T-helper 1 cell (primary cell): ENCODE data around the gene ING4.
"Not testable (repeated sequence)": the region's sequence is repeated elsewhere in the genome, so short reads cannot be mapped to it uniquely, and the experiment has no call there.

Experiments used
- DNase-seq, 5 donors: peaks; one replicate each; pipeline ENCODE4 v3.0.0-alpha.2; 2012 to 2020
- total RNA-seq, 4 donors: gene quantifications; one replicate each; lab custom pipeline; 2026; lab: John Stamatoyannopoulos, UW

Gene ING4
- total RNA-seq: 10.9 to 31.1 (median 23.2) reads per million in 4 donors

- DNase-seq: peak; percentile 90 to 100 (median 95)
Measured at GRCh38 chr12:6662906-6663742, at the start of gene ING4. TSS of gene ING4 (minus strand) at chr12:6663119. CDS start at chr12:6663101, 18 bp downstream.

GRCh38 chr12:6708960-6709394, 46.1 kb upstream of the ING4 start:
- peak in 1 of 5 donors; percentile 24 for DNase-seq

DNA sequence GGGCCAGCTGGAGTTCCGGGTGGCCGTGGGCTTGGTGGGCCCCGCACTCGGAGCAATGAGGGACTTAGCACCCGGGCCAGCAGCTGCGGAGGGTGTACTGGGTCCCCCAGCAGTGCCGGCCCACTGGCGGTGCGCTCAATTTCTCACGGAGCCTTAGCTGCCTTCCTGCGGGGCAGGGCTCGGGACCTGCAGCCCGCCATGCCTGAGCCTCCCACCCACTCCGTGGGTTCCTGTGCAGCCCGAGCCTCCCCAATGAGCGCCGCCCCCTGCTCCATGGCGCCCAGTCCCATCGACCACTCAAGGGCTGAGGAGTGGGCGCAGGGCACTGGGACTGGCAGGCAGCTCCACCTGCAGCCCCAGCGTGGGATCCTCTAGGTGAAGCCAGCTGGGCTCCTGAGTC, 45.4 kb upstream of the ING4 start:
- not testable (repeated sequence) for DNase-seq

DNA sequence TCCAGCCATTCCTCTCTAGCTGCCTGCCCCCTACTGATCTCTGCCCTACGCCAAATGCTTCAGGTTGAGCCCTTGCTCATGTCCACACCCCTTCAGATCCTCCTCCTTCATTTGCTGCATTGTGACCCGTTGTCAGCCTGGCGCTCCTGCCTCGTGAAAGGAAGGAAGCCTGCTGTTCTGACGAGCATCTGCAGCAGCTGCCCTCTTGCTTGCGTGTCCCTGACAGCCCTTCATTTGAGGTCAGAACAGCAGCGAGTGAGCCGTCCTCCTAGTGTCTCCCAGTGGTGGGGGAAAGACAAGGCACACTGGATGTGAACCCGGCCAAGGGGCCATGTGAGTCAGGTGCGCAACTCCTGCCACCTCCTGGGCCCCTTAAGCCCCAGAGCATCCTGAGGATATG, 40.7 kb upstream of the ING4 start:
- no peak for DNase-seq

- no peak for DNase-seq
Measured at GRCh38 chr12:6701078-6701768, 38.3 kb upstream of the ING4 start.

- DNase-seq: peak; percentile 20 to 58 (median 39)
Measured at GRCh38 chr12:6700646-6701051, 37.7 kb upstream of the ING4 start, which contains the start of gene PIANP. TSS of gene PIANP (minus strand) at chr12:6700815. CDS start at chr12:6698061, 2,754 bp downstream.

- peak in 1 of 5 donors; percentile 8 for DNase-seq
Measured at GRCh38 chr12:6699989-6700645, 37.2 kb upstream of the ING4 start.

- DNase-seq: no peak
Measured at GRCh38 chr12:6699259-6699988, 36.5 kb upstream of the ING4 start.

GRCh38 chr12:6698352-6699046, 35.6 kb upstream of the ING4 start:
- no peak for DNase-seq

DNA sequence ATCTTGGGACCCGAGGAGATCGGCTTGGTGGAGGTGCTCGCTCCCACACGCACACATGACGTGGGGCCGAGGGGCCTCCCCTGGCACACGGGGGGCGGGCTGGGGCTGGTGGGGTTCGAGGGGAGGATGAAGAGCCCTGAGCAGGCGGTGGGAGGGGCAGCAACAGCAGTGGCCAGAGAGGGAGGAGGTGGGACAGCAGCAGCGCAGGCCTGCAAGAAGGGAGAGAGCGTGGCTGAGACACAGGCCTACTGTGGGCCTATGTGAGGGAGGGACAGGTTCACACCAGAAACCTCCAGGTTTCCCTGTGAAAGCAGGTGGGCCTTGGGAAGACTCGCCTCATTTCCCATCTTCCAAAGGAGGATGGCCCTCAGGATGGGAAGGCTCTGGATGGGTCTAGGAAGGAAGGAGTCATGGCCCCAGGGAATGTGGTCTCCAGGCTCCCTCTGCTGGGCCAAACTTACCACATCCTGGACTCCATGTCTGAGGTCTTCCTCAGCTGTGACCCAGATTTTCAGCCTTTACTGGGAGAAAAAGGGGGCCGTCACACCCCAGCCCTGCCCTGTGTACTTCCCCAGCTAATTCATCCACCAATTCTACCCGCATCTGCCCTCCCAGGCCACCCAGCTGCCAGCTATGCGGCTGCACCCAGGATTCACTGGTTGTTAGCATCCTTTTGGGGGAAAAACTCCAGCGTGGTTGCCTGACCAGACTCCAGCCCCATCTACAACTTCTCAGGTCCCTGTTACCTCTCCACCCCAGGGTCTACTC, 34.8 kb upstream of the ING4 start:
- no peak for DNase-seq

- DNase-seq: no peak
Measured at GRCh38 chr12:6696690-6697583, 34.0 kb upstream of the ING4 start.

GRCh38 chr12:6695313-6696045, 32.6 kb upstream of the ING4 start:
- no peak for DNase-seq

DNA sequence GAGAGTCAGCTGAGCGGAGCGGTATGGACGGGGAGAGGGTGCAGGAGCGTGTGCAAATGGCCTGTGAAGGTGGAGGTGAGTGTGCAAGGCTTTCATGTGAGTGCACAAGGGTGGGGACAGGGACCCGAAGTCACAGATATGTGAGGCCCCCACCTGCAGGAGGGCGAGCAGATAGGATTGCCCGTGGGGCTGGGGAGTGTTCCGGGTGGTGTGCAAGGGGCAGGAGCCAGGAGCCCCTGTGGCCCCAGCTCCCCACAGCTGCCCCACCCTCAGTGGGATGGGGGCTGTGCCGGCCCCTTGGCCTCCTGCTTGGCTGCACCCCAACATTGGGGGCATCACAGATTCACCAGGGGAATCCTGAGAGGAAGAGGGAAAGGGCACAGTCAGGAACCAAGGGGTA, 31.8 kb upstream of the ING4 start:
- no peak for DNase-seq

GRCh38 chr12:6693832-6694355, 31.0 kb upstream of the ING4 start:
- DNase-seq: no peak

DNA sequence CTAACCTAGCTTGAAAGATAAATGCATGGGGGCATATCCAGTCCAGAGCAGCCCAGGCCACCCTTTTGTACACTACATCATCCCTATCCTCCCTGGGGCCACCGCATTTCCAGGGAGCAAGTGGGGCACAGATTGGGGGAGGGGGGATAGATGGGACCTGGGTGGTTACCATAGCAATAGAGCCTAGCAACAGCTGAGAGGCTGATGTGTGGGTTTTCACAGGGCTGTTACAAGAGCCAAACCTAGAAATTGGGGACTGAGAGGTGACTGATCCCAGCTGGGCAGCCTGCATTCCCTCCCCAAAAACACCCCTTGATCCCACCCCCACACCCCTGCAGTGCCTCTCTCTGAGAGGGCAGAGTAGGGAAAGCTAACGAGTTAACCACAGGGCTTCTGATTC, 30.0 kb upstream of the ING4 start:
- DNase-seq: no peak

GRCh38 chr12:6691473-6691872, 28.6 kb upstream of the ING4 start:
- no peak for DNase-seq

DNA sequence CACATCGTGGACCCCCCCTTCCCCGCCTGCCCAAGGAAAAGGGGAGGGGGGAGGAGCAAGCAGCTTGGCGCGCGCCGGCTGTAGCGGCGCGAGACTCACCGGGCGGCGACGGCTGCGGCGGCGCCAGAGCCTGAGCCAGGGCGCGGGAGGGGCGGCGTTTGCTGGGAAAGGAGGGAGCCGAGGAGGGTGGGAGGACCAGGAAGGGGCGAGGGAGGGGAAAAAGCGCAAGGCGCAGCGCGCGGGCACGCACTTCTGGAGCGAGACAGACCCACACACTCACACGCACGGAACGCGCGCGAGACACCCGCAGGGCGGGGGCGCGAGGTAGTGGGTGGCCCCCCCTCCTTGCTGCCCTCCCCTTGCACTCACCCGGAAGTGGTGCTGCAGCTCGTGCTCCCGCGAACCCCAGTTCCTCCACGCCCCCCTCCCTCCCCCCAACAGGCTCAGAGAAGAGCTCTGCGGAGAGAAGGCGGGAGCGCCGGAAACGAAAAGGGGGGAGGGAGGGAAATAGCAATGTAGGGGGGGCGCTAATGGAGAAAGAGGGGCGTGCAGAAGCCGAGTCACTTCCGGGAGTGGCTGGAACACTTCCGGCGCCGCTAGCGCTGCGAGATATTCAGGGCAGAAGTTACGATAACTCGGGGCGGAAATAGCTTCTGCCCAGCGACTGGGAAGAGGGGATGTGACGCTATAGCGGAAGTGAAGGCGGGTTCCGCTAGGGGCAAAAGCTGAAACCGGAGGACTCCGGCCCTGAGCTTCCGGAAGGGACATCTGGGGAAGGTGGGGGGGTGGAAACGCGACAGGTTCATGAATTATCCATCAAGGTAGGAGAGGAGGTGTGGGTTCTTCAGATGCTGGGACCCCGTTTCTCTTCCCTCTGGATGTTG, 26.3 kb upstream of the ING4 start, which contains the start of gene ZNF384:
Gene ZNF384, minus strand, starts transcription at position 377 of the 884 bp plus-strand sequence. CDS start 9,855 bp downstream, outside the sequence.
- peak; percentile 92 to 99 (median 95) for DNase-seq

DNA sequence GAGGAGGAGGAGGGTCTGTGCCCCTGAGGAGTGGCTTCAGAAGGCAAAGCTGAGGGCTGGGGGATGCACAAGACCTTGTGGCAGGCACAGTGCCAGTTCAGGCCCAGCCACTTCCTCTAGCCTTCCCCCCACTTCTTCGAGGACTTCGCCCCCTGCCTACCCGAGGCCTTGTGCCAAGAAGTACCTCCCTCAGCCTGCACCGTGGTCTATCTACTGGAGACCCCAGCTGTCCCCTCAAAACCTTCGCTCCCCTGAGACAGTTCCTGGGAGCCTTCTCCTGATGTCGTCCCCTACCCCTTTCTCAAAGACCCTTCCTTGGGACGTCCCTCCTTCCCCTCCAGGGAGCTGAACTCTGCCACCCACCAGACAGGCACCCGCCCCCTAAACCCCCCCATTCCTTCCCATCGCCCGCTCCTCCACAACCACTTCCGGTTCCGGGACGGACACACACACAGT, 25.7 kb upstream of the ING4 start:
- peak in 3 of 5 donors; percentile 30 to 57 (median 33) for DNase-seq
